Heart left ventricle (tissue), 16 donors: ENCODE results near the gene MEAK7. TPM values are rescaled to one million over a fixed set of nuclear protein-coding genes. Genes with fewer than 3 reads are reported as not detected.

Experiments used
- ATAC-seq, 4 donors: fragments of 200-7000 bp; cut with Tn5 transposase; one replicate each; pipeline ENCODE4 v1.9.1; 2020 to 2022; ENCODE audit warnings: moderate library complexity in 4 of 4, mild to moderate bottlenecking in 3 of 4, moderate number of reproducible peaks in 1 of 4
- DNase-seq, 5 donors: peaks; one replicate each; pipeline ENCODE4 v3.0.0-alpha.2; 2020
- H3K27ac ChIP-seq, 12 donors: fragments of 200-600 bp; sonication (generic) in 4 of 12; one replicate each; pipeline versions ENCODE4 v1.5.0 to v1.8.0; 2016 to 2022; ENCODE audit warnings: mild to moderate bottlenecking in 2 of 12
- H3K27me3 ChIP-seq, 9 donors: fragments of 200-600 bp; sonication (generic) in 2 of 9; one replicate each; pipeline versions ENCODE4 v1.5.1 to v1.8.0; 2016 to 2022; ENCODE audit warnings: mild to moderate bottlenecking in 3 of 9
- H3K36me3 ChIP-seq, 9 donors: fragments of 200-600 bp; sonication (generic) in 2 of 9; one replicate each; pipeline versions ENCODE4 v1.5.0 to v1.8.0; 2018 to 2022; ENCODE audit warnings: mild to moderate bottlenecking in 2 of 9
- H3K4me1 ChIP-seq, 12 donors: fragments of 200-600 bp; sonication (generic) in 4 of 12; one replicate each; pipeline versions ENCODE4 v1.5.0 to v1.8.0; 2016 to 2022; ENCODE audit warnings: mild to moderate bottlenecking in 3 of 12
- H3K4me3 ChIP-seq, 12 donors: fragments of 200-600 bp; sonication (generic) in 4 of 12; one replicate each; pipeline versions ENCODE4 v1.5.0 to v1.8.0; 2017 to 2022; ENCODE audit warnings: mild to moderate bottlenecking in 9 of 12, moderate library complexity in 4 of 12
- H3K9me3 ChIP-seq, 12 donors: fragments of 200-600 bp; sonication (generic) in 4 of 12; one replicate each; pipeline versions ENCODE4 v1.5.0 to v1.8.0; 2016 to 2022; ENCODE audit warnings: mild to moderate bottlenecking in 1 of 12
- POLR2A ChIP-seq, 2 donors: fragments of 450-650 bp; IDR thresholded peaks; one replicate each; pipeline ENCODE4 v1.6.1; 2017; ENCODE audit warnings: antibody characterized with exemption in 2 of 2, mild to moderate bottlenecking in 2 of 2, moderate library complexity in 2 of 2
- WGBS, 4 donors: extraction: QIAGEN DNeasy Blood & Tissue Kit in 2 of 4; methylation state at CpG; one replicate each; pipeline versions ENCODE4 v1.1.5 to v1.1.7; 2013 to 2018; 5-methylcytosine and 5-hydroxymethylcytosine counted together
- intact Hi-C, 10 donors: fragments of 100-400 bp; cut with DNase I; formaldehyde crosslinking; loops; one replicate each; pipeline versions ENCODE4 v1.11.1 to v1.14.2; 2022
- polyA plus RNA-seq, 2 donors: library from polyadenylated mRNA; stranded (reverse); fragments of 200-250 nt; gene quantifications; one replicate each; pipeline ENCODE4 v1.2.3, GENCODE V29; 2013
- total RNA-seq, 9 donors: library from RNA; depleted of rRNA in 2 of 9; stranded (reverse); fragments of >200 nt in 2 of 9; fragmentation: NEBNext Ultra II Directional in 3 of 9; extraction: Animal tissue kit (Norgen Biotek cat#: 25700) in 3 of 9; gene quantifications; one replicate each; pipeline versions ENCODE4 v1.1.0 to v1.2.4, GENCODE V29; 2016 to 2023
- TF ChIP-seq, protein P1 (sequence below), 12 donors: fragments of 200-600 bp; sonication (generic) in 4 of 12; IDR thresholded peaks; one replicate each; pipeline versions ENCODE4 v1.5.0 to v1.8.0; 2018 to 2022; ENCODE audit warnings: antibody characterized with exemption in 12 of 12, mild to moderate bottlenecking in 5 of 12
- donor health status: ischemic (EF 13 %, LVEDD 7.1; RV severe dilation, severe dysfunction).
- donor health status: healthy with polysubstance abuse.
- donor health status: DM: no; HTN: yes; CAD: no.
- donor health status: DM: no; HTN: no; CAD: no.
- donor health status: ischemic (EF 25% LVEDD 6.9; RV normal size, moderate dysfunction).
- donor health status: ischemic (EF 25% LVEDD 5.7; RV mildly dilated, moderate dysfunction).
- donor health status: healthy.
- donor health status: DM: yes; HTN: yes; CAD: no.
- donor health status: ischemic (EF 35%, LVEDD 5.7; RV mildly dilated, moderate dysfunction).
- donor health status: nonischemic (EF 11% LVEDD 7.7; RV severe dilation, severe dysfunction).
- donor health status: DM: yes; HTN: yes; CAD: no.
- donor health status: PGD.
- donor health status: ischemic (EF 29% LVEDD 5.4; RV normal size, mild dysfunction).
- donor health status: nonischemic (EF 23%, LVEDD 6.1; RV moderate dilation, normal function).

Gene MEAK7
- total and polyA plus RNA-seq, 11 donors, result 2.2 to 13.2 (median 5.1) TPM

DNA sequence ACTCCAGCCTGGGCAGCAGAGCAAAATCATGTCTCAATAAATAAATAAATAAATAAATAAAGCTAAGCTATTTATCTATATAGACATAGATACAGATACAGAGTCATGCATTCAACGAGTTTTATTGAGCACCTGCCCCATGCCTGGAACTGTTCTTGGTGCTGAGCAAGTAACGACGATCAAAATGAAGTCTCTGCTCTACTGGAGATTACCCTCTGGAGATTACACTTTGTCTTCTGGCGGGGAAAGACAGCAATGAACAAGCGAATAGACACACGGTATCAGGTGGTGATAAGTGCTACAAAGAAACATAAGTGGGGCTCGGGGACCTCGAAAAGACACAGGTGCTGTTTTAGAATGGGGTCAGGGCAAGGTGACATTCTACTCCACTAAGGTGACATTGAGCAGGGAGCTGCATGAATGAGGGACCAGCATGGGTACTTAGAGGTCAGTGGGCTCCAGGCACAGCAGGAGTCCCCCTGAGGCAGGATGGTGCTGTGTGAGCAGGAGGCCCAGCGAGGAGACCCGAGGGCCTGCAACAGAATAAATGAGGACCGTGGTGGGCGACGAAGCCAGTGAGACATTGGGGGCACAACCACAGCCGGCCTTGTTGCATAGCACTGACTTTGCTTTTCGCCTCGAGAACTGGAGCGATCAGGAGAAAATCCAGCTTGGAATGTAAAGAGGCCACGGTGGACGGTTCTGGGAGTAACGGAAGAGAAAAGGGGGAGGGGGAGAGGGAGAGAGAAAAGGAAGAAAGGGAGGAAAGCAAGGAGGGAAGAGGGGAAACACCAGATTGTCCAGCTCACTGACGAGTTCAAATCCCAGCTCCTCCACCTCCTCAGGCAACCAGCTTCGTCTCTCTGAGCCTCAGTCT, 42.4 kb upstream of the MEAK7 start:
- DNase-seq (peak in 1 of 5 donors; percentile 7), ATAC-seq (no peak)
- Histone ChIP-seq H3K27ac (no peak overlapping the region), H3K36me3 (no peaks in the 10 kb centered on the region), H3K4me1 (peaks cover 0 to 24% (median 0%) of the 10 kb centered on the region in 12 donors), H3K27me3 (peaks cover 0 to 10% (median 0%) of the 10 kb centered on the region in 9 donors), H3K9me3 (no peaks in the 10 kb centered on the region), H3K4me3 (no peak overlapping the region)
- intact Hi-C loops, result no loop called here
- TF ChIP-seq, protein P1, sequence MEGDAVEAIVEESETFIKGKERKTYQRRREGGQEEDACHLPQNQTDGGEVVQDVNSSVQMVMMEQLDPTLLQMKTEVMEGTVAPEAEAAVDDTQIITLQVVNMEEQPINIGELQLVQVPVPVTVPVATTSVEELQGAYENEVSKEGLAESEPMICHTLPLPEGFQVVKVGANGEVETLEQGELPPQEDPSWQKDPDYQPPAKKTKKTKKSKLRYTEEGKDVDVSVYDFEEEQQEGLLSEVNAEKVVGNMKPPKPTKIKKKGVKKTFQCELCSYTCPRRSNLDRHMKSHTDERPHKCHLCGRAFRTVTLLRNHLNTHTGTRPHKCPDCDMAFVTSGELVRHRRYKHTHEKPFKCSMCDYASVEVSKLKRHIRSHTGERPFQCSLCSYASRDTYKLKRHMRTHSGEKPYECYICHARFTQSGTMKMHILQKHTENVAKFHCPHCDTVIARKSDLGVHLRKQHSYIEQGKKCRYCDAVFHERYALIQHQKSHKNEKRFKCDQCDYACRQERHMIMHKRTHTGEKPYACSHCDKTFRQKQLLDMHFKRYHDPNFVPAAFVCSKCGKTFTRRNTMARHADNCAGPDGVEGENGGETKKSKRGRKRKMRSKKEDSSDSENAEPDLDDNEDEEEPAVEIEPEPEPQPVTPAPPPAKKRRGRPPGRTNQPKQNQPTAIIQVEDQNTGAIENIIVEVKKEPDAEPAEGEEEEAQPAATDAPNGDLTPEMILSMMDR (IDR thresholded peaks at IDR 0.05), result no peak
- no peak for TF ChIP-seq POLR2A (IDR thresholded peaks at IDR 0.05)
- WGBS, 4 donors, result 72 to 79% (median 77%) methylated on average over 22 of the region's 22 CpGs

DNA sequence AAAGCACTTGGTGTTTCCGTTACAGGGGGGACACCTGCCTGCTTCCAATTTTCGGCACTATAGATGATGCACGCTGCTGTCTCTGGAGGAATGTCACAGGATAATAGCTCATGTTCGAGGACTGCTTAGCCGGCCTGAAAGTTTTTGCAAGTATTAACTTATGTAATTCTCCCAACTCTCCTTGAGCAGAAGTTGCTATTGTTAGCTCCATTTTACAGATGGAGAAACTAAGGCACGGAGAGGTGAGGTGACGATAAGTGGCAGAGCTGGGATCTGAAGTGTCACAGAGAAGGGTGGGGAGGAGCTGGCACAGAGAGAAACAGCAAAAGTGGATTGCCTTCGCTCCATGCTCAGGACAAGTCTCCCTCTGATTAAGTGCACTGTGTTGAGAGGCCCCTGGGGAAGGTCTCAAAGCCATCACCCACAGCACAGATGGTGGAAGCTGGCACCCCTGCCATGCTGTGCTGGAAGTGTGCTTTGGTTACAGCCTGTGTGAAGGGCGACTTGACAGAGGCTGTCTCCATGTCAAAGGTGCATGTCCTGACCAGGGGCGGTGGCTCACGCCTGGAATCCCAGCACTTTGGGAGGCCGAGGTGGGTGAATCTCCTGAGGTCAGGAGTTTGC, 40.8 kb upstream of the MEAK7 start:
- Histone ChIP-seq H3K27me3 (peaks cover 0 to 10% (median 0%) of the 10 kb centered on the region in 9 donors), H3K27ac (no peak overlapping the region), H3K4me1 (peaks cover 0 to 19% (median 0%) of the 10 kb centered on the region in 12 donors), H3K4me3 (no peak overlapping the region), H3K36me3 (no peaks in the 10 kb centered on the region), H3K9me3 (no peaks in the 10 kb centered on the region)
- no peak for ATAC-seq
- TF ChIP-seq, protein P1 (IDR thresholded peaks at IDR 0.05), result no peak
- no peak for TF ChIP-seq POLR2A (IDR thresholded peaks at IDR 0.05)
- WGBS, 4 donors, result 68 to 78% (median 72%) methylated on average over 11 to 12 of the region's 12 CpGs
- intact Hi-C loops, result no loop called here
- no peak for DNase-seq

DNA sequence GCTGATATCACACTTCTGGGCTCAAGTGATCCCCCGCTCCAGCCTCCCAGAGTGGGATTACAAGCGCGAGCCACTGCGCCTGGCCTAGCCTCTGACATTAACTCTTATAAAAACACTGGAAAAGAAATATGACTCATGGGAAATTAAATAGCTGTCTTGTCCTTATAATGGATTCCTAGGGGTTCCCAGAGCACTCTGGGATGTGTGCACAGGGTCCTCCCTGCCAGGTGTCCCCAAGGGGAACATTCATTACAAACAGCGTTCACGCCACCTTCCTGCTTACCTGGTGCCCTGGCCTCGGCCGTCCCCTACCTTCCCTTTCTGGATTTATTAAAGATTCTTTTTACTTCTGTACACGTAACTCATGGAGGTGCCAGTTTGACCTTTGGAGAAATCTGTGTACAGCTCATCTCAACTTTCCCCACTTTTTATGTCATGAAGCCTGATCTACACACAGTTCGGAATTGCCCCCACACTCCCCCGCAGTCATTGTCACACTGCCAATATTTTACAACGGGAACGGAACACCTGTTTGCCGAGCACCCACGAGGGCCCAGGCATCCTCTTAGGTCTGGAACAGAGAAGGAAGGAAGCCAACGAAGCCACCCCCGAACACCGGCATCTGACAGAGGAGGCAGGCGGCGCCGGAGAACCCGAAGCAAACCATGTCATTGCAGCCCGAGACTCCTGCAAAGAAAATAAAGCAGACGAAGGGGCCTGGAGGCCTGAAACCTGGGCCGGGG, 39.7 kb upstream of the MEAK7 start:
- peaks cover 0 to 10% (median 0%) of the 10 kb centered on the region in 9 donors for H3K27me3 ChIP-seq
- no peak overlapping the region for H3K27ac ChIP-seq
- no peaks in the 10 kb centered on the region for H3K9me3 ChIP-seq
- peaks cover 0 to 16% (median 0%) of the 10 kb centered on the region in 12 donors for H3K4me1 ChIP-seq
- DNase-seq (peak in 1 of 5 donors; percentile 24), ATAC-seq (peak in 1 of 4 donors; percentile 56)
- H3K36me3 ChIP-seq, result no peaks in the 10 kb centered on the region
- WGBS, 4 donors, result 60 to 69% (median 62%) methylated on average over 24 to 25 of the region's 25 CpGs
- TF ChIP-seq, protein P1 (IDR thresholded peaks at IDR 0.05), result no peak
- TF ChIP-seq POLR2A (IDR thresholded peaks at IDR 0.05), result no peak
- H3K4me3 ChIP-seq, result no peak overlapping the region
- intact Hi-C loops, result no loop called here
